ENCODE data around the gene TAS1R1. TPM values are rescaled to one million over a fixed set of nuclear protein-coding genes. Genes with fewer than 3 reads are reported as not detected.

The TAS1R1 gene
- total and polyA plus RNA-seq, 9 of the 15 experiments (the other 6 are each of a cell fraction or from before 2014, with no cell fraction given), result 0.06 TPM; not detected in 8

GRCh38 chr1:6512908-6513280, 42.2 kb upstream of the TAS1R1 start:
- in situ Hi-C loops (cut with MboI) (no loop called here), intact Hi-C loops (cut with micrococcal nuclease) (no loop called here)
- no peaks in the 10 kb centered on the region for H3K9me1 ChIP-seq (ENCODE audit: control insufficient read depth, insufficient read depth, low read length)
- no peak for DNase-seq (ENCODE audit: extremely low read depth in 1 of 4, low spot score in 3 of 4)
- no peak overlapping the region for H3K27ac ChIP-seq (ENCODE audit: extremely low read depth, low read depth, low read length)
- 21% methylated on average over 7 of the region's 8 CpGs for WGBS (ENCODE audit: insufficient coverage, low coverage, missing lambda C conversion rate)
- no peaks in the 10 kb centered on the region for H3K9me3 ChIP-seq (replicated peaks; ENCODE audit: control insufficient read depth, insufficient read depth, low read depth, low read length)
- FAIRE-seq, result no peak
- H3K4me1 ChIP-seq (replicated peaks in 1 of 2; ENCODE audit: control insufficient read depth in 2 of 2, insufficient read depth in 2 of 2, low read length in 2 of 2), result peaks cover 3 to 34% of the 10 kb centered on the region in 2 experiments; a peak in 3 of 5 replicates
- no peak for TF ChIP-seq HNRNPK (IDR thresholded peaks at IDR 0.05; ENCODE audit: low read depth, low read length, poor library complexity, severe bottlenecking)
- TF ChIP-seq BMI1 (IDR thresholded peaks at IDR 0.05; ENCODE audit: low read length), result no peak
- TF ChIP-seq NR4A1 (CRISPR knock-in tag; IDR thresholded peaks at IDR 0.05), result no peak
- no peak for TF ChIP-seq NR4A1 (tag; IDR thresholded peaks at IDR 0.05)
- H3K79me2 ChIP-seq (ENCODE audit: control insufficient read depth, insufficient read depth, low read length), result no peaks in the 10 kb centered on the region
- ChIA-PET POLR2A (interaction anchor here (0.6 to 3.4 kb wide), 7 partner anchors 9 to 181 kb away, joined by 3 to 21 read pairs (median 3); no protein-coding TSS in a partner anchor), CTCF (ENCODE audit: low intra/inter-chr PET ratio) (no interaction called here)
- H3K4me2 ChIP-seq (ENCODE audit: insufficient read depth, low read length), result no peak overlapping the region
- peaks cover 26 to 59% of the 10 kb centered on the region in 2 experiments; a peak in 4 of 5 replicates for H3K27me3 ChIP-seq (ENCODE audit: control insufficient read depth in 2 of 2, insufficient read depth in 2 of 2, low read length in 2 of 2)
- no peak overlapping the region for H2AFZ ChIP-seq (ENCODE audit: low read depth, low read length)
- no peaks in the 10 kb centered on the region for H3K36me3 ChIP-seq (ENCODE audit: control insufficient read depth, insufficient read depth, low read length)
- peaks cover 18% of the 10 kb centered on the region; the same call in 1 of the 2 replicates for H4K20me1 ChIP-seq (replicated peaks; ENCODE audit: control insufficient read depth, insufficient read depth, low read length)
- no peak overlapping the region for H3K4me3 ChIP-seq
- no peak for ATAC-seq
- no TSS peak for BruUV-seq (replicated peaks)
- H3K9ac ChIP-seq (ENCODE audit: insufficient read depth in 1 of 2, low read depth in 2 of 2, low read length in 2 of 2), result peak overlapping the region in 1 of 2 experiments; percentile 66; a peak in 2 of 4 replicates

- Histone ChIP-seq H3K27ac (ENCODE audit: extremely low read depth, low read depth, low read length) (no peak overlapping the region), H3K9me3 (replicated peaks; ENCODE audit: control insufficient read depth, insufficient read depth, low read depth, low read length) (no peaks in the 10 kb centered on the region), H3K9me1 (ENCODE audit: control insufficient read depth, insufficient read depth, low read length) (no peaks in the 10 kb centered on the region), H4K20me1 (replicated peaks; ENCODE audit: control insufficient read depth, insufficient read depth, low read length) (peaks cover 18% of the 10 kb centered on the region; the same call in 1 of the 2 replicates), H3K27me3 (ENCODE audit: control insufficient read depth in 2 of 2, insufficient read depth in 2 of 2, low read length in 2 of 2) (peaks cover 21 to 55% of the 10 kb centered on the region in 2 experiments; a peak in 4 of 5 replicates), H2AFZ (ENCODE audit: low read depth, low read length) (no peak overlapping the region), H3K79me2 (ENCODE audit: control insufficient read depth, insufficient read depth, low read length) (no peaks in the 10 kb centered on the region), H3K4me2 (ENCODE audit: insufficient read depth, low read length) (no peak overlapping the region), H3K36me3 (ENCODE audit: control insufficient read depth, insufficient read depth, low read length) (no peaks in the 10 kb centered on the region), H3K9ac (ENCODE audit: insufficient read depth in 1 of 2, low read depth in 2 of 2, low read length in 2 of 2) (peak overlapping the region in 1 of 2 experiments; percentile 66; a peak in 2 of 4 replicates), H3K4me1 (replicated peaks in 1 of 2; ENCODE audit: control insufficient read depth in 2 of 2, insufficient read depth in 2 of 2, low read length in 2 of 2) (peaks cover 3 to 32% of the 10 kb centered on the region in 2 experiments; a peak in 3 of 5 replicates), H3K4me3 (no peak overlapping the region)
- BruUV-seq (replicated peaks), result no TSS peak
- ChIA-PET CTCF (ENCODE audit: low intra/inter-chr PET ratio) (no interaction called here), POLR2A (interaction anchor here (0.6 to 3.4 kb wide), 6 partner anchors 9 to 180 kb away, joined by 3 to 21 read pairs (median 3); no protein-coding TSS in a partner anchor)
- in situ Hi-C loops (cut with MboI), result no loop called here
- DNase-seq (ENCODE audit: extremely low read depth in 1 of 4, low spot score in 3 of 4) (no peak), FAIRE-seq (peak; percentile 11), ATAC-seq (no peak; the same call in 2 of the 3 replicates)
- TF ChIP-seq DACH1 (IDR thresholded peaks at IDR 0.05; ENCODE audit: partially characterized antibody), result no peak
- no peak for TF ChIP-seq DMBX1 (CRISPR knock-in tag; IDR thresholded peaks at IDR 0.05; ENCODE audit: borderline replicate concordance)
- TF ChIP-seq ZNF146 (CRISPR knock-in tag; IDR thresholded peaks at IDR 0.05; ENCODE audit: unreplicated experiment), result no peak
- no peak for TF ChIP-seq GABPA (tag; conservative IDR thresholded peaks at IDR 0.05; ENCODE audit: low read depth)
- TF ChIP-seq HMGN3 (IDR thresholded peaks at IDR 0.05; ENCODE audit: borderline replicate concordance, extremely low read depth, insufficient read length, low read depth, low read length), result no peak
- TF ChIP-seq HCFC1 (IDR thresholded peaks at IDR 0.05; ENCODE audit: low read depth, low read length), result no peak
- no peak for TF ChIP-seq THRAP3 (IDR thresholded peaks at IDR 0.05; ENCODE audit: borderline replicate concordance)
- TF ChIP-seq PBX2 (CRISPR knock-in tag; IDR thresholded peaks at IDR 0.05; ENCODE audit: low read depth), result no peak
- no peak for TF ChIP-seq PBX2 (tag; conservative IDR thresholded peaks at IDR 0.05; ENCODE audit: low read depth)
- 10% methylated on average over 9 of the region's 9 CpGs for WGBS (ENCODE audit: insufficient coverage, low coverage, missing lambda C conversion rate)
- intact Hi-C loops (cut with micrococcal nuclease), result no loop called here
Observed at GRCh38 chr1:6513320-6513801, 41.7 kb upstream of the TAS1R1 start.
